HG03442 (cell line): Measurements from ENCODE around the gene UEVLD.
"Not testable (repeated sequence)": the region's sequence is repeated elsewhere in the genome, so short reads cannot be mapped to it uniquely, and the experiment has no call there.

ENCODE experiments used
- ATAC-seq: cut with Tn5 transposase; IDR thresholded peaks from one replicate; pipeline ENCODE4 v1.9.1; 2021; ENCODE audit warnings: mild to moderate bottlenecking, moderate library complexity; ENCODE audit not compliant: unreplicated experiment

The UEVLD gene

GRCh38 chr11:18588297-18589252 is at the start of gene UEVLD:
Gene UEVLD, minus strand, starts transcription at chr11:18588734. Its CDS starts 80 bp downstream, at chr11:18588654.
- peak; percentile 60 for ATAC-seq

- peak; percentile 94 for ATAC-seq
Observed at GRCh38 chr11:18634140-18635032, 45.9 kb upstream of the UEVLD start, which contains the start of gene SPTY2D1. Gene SPTY2D1, minus strand, starts transcription at chr11:18634342. Its CDS starts 85 bp downstream, at chr11:18634257.

GRCh38 chr11:18633256-18634139 is 45.0 kb upstream of the UEVLD start:
- peak; percentile 47 for ATAC-seq

GRCh38 chr11:18632841-18633240 is 44.3 kb upstream of the UEVLD start:
- ATAC-seq = no peak

- no peak for ATAC-seq
Observed at GRCh38 chr11:18624161-18624560, 35.6 kb upstream of the UEVLD start.

GRCh38 chr11:18623707-18624106 is 35.2 kb upstream of the UEVLD start:
- no peak for ATAC-seq

- ATAC-seq = no peak
Observed at GRCh38 chr11:18618342-18619025, 29.9 kb upstream of the UEVLD start.

- peak; percentile 35 for ATAC-seq
Observed at GRCh38 chr11:18617688-18618341, 29.3 kb upstream of the UEVLD start.

- peak; percentile 95 for ATAC-seq
Observed at GRCh38 chr11:18615628-18616392, 27.3 kb upstream of the UEVLD start.

GRCh38 chr11:18614667-18615066 is 26.1 kb upstream of the UEVLD start:
- ATAC-seq = no peak

- ATAC-seq = no peak
Observed at GRCh38 chr11:18612394-18612793, 23.9 kb upstream of the UEVLD start.

- no peak for ATAC-seq
Observed at GRCh38 chr11:18611196-18611595, 22.7 kb upstream of the UEVLD start.

GRCh38 chr11:18608376-18608775 is 19.8 kb upstream of the UEVLD start:
- ATAC-seq = no peak

- ATAC-seq = no peak
Observed at GRCh38 chr11:18600915-18601569, 12.5 kb upstream of the UEVLD start.

- ATAC-seq = no peak
Observed at GRCh38 chr11:18599739-18600230, 11.3 kb upstream of the UEVLD start, which contains the start of gene MISFA. Gene MISFA, plus strand, starts transcription at chr11:18599789. Its CDS starts 140 bp downstream, at chr11:18599929.

- no peak for ATAC-seq
Observed at GRCh38 chr11:18594999-18595749, 6.6 kb upstream of the UEVLD start.

- not testable (repeated sequence) for ATAC-seq
Observed at GRCh38 chr11:18594088-18594487, 5.6 kb upstream of the UEVLD start.
